Kidney capillary endothelial cell (primary cell): ENCODE results near the gene GLO1.

Experiments
- DNase-seq: peaks from one replicate; pipeline ENCODE4 v3.0.0-alpha.2; 2018; ENCODE audit warnings: low spot score

GLO1 gene

GRCh38 chr6:38702558-38703397 lies at the start of gene GLO1:
Gene GLO1 (minus strand): TSS chr6:38703145. CDS start chr6:38703054, 91 bp downstream.
- DNase-seq: peak; percentile 98

GRCh38 chr6:38750968-38751615 lies 48.1 kb upstream of the GLO1 start:
- no peak for DNase-seq

- no peak for DNase-seq
Observed at GRCh38 chr6:38749473-38749872, 46.5 kb upstream of the GLO1 start.

DNA sequence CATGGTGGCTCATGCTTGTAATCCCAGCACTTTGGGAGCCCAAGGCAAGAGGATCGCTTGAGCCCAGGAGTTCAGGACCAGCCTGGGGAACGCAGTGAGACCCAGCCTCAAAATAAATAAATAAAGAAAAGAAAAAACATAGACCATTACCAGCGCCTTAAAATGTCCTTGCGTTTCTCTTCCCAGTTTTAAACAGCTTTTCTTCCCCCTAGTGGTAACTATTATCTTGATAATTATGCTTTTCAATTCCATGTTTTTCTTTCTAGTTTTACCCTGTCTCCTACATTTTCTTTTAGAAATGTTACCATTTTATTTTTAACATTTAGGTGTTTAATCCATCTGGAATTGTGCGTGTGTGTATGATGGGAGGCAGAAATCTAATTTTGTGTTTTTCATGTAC lies 36.6 kb upstream of the GLO1 start:
- DNase-seq: no peak

GRCh38 chr6:38738261-38738660 lies 35.3 kb upstream of the GLO1 start:
- DNase-seq: no peak

- no peak for DNase-seq
Observed at GRCh38 chr6:38736951-38737350, 34.0 kb upstream of the GLO1 start.

GRCh38 chr6:38730140-38730862 lies 27.4 kb upstream of the GLO1 start:
- DNase-seq: no peak

DNA sequence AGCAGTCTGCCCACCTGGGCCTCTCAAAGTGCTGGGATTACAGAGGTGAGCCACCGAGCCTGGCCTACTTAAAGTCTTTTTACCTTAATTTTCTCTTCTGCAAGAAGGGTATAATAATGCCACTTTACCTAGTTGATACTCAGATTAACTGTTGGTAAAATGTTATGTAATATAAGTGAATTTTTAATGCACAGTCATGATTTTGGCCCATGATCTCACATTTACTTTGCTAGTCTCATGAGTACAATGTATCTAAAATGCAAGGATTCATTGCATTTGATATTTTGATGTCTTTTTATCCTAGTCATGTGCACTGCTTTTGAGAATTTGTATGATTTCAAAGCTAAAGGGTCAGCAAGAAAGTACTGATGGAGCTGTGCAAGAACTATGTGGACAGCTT lies 25.3 kb upstream of the GLO1 start:
- no peak for DNase-seq

GRCh38 chr6:38725414-38726183 lies 22.7 kb upstream of the GLO1 start:
- DNase-seq: no peak

DNA sequence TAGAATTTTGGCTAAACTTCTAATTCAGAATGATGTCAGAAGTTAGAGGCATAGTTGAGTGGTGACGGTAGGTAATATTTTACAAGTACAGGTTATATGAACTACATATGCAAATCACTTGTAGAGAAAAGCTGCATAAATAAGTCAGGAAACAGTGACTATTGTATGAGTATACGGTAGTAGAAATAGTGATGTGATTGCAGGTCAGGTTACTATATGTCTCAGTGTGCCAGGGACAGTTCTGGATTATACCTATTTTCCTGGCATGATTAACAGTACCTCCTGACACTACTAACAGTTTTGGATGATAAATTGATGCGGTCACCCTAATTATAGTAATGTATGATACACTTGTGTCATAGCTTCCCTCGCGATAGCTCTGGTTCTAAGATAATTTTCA lies 21.4 kb upstream of the GLO1 start:
- no peak for DNase-seq

DNA sequence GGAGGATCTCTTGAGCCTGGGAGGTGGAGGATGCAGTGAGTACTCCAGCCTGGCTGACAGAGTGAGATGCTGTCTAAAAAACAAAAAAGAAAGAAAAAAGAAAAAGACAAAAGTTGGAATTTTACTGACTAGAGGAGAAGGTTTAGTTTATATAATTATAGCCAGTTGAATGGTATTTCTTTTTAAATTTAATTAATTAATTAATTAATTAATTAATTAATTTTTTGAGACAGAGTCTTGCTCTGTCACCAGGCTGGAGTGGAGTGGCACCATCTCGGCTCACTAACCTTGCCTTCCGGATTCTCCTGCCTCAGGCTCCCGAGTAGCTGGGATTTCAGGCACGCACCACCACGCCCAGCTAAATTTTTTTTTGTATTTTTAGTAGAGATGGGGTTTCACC lies 20.8 kb upstream of the GLO1 start:
- DNase-seq: no peak

DNA sequence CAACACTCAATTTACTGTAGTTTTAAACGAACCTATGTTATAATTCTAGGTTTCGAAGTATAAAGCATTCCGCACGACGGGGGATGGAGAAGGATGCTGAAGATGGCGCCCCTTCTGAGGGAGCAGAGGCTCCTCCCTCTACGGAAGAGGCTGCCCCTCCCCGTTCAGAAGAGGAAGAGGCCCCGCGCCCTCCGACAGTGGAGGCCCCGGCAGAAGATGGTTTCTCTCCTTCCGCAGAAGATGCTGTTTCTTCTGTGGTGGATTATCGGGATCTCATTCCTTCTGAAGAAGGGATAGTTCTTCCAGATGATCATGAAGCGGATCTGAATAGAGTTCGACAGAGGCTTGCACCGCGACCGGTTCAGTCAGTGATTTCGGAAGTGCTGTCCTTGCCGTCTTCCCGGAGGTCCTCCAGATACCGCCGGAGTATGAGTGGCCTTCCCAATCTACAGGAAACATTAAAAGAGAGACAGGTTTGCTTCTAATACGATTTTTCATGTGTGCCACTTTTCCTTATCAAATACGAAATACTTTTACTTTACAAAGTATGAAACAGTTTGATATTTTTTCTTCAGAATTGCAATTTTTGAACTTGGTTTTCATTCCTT lies 19.9 kb upstream of the GLO1 start:
- DNase-seq: no peak

GRCh38 chr6:38722038-38722437 lies 19.1 kb upstream of the GLO1 start:
- DNase-seq: no peak

- no peak for DNase-seq
Observed at GRCh38 chr6:38720295-38720694, 17.4 kb upstream of the GLO1 start.

DNA sequence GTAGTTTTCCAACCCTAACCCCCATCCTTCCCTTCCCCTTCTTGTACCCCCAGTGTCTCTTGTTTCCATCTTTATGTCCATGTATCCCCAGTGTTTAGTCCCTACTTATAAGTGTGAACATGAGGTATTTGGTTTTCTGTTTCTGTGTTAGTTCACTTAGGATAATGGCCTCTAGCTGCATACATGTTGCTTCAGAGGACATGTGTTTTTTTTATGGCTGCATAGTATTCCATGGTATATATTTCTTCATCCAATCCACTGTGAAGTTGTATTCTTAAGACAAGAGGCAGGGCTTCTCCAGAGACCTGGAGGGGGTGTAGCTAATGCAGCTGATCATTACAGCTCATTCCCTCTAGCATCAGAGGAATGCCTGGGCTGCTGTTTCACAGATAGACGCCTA lies 16.4 kb upstream of the GLO1 start:
- DNase-seq: no peak

DNA sequence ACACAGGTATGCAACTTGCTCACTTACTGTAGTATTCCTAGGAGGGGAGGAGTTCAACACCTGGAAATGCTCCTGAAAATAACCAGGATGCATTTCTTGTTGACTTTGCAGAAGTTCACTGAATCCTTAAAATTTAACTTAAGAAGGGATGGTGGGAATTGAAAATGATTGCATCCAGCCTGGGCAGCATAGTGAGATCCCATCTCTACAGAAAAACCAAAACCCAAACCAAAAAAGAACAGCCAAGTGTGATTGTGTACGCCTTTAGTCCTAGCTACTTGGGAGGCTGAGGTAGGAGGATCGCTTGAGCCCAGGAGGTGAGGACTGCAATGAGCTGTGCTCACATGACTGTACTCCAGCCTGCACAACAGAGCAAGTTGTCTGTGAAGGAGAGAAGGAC lies 13.9 kb upstream of the GLO1 start:
- DNase-seq: no peak

DNA sequence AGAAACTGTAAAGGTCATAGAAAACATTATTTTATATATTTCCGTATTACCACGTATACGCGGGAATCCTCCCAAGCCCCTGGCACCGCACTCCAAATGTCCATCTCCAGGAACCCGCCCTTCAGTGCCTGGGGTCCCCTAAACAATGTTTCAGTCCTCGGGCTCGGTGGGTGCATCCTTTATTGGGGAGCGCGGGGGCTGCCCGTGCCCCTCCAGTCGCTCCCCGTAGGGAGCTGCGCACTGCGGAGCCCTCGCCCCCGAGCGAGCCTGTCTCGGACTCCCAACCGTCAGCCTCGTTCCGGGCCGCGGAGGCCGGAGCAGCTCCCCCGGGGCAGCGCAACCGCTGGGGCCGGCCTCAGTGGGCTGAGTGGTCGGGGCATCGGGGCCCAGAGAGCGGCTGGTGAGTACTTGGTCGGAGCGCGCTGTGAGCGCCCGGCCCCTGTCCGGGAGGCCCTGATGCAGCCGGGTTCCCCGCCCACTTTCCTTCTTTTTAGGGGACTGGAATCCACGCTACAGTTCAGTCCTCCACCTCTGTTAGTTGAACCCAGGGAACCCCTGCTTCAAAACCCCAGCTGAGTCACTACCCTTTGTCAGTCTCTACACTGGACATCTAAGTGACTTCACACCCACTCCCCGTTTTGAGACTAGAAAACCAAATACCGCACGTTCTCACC lies 12.2 kb upstream of the GLO1 start, which contains the start of gene DNAH8:
Gene DNAH8 (plus strand): TSS at position 296 of the 674 bp plus-strand sequence. CDS start 7,499 bp downstream, outside the sequence.
- no peak for DNase-seq

DNA sequence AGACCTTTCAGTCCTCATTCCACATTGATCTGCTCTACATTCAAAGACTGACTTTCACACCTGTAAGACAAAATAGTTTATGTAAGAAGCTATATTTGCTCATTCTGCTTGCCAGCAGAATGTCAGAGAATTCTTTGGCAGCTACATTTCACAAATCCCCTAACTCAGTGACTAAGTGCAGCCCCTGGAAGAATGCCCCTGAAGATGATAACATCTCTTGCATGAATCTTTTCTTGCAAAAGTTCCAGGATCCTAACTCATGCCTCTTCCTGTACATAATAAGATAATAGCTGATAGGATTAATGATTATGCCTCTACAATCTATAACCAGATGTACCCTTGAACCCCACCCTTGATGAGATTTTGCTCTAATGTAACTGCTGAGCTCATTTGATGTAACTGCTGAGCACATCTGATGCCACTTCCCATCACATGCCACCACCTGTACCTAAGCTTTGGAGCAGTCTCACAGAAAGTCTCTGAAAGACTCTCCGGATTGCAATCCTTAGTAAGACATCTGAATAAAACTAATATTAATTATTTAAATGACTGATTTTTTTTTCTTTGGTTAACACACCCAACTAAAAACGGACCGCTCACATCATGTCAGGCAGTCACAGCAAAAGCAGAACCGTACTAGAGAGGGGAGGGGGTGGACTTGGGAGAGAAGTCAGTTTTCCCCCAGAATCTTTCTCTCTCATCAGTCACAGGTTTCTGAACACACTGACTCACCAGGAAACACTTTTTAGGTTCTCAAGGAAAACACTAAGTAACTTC lies 11.5 kb upstream of the GLO1 start:
- no peak for DNase-seq

- peak; percentile 46 for DNase-seq
Observed at GRCh38 chr6:38713812-38714211, 10.9 kb upstream of the GLO1 start.

DNA sequence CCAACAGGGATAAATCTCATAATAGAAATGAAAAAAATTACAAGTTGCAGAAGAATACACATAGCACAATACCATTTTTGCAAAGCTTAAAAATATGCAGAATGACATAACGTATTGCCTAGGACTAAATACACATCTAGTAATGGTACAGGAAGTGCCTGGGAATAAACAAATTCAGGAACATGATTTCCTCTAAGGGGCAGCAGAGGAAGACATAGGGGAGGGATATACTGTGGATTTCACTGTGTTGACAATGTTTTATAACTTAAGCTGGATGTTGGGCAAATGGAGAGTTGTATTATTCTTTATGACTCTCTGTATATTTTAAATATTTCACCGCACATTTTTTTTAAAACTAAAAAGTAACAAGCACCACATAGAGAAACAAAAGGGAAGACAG lies 5.6 kb upstream of the GLO1 start:
- no peak for DNase-seq
